A673 (cell line): ENCODE data around the gene RNF213.

Experiments
- EZH2 ChIP-seq: fragments of 200-600 bp; sonication (generic); IDR thresholded peaks from 2 replicates; pipeline ENCODE4 v1.6.1; 2017; ENCODE audit warnings: borderline replicate concordance, low read depth, mild to moderate bottlenecking, mixed read lengths, antibody characterized with exemption, low read length; ENCODE audit not compliant: poor library complexity, severe bottlenecking
- TF ChIP-seq, protein P1 (sequence below): fragments of 300-800, 200-600 bp; sonication (generic); conservative IDR thresholded peaks from 2 replicates; pipeline ENCODE4 v1.5.1; 2017; ENCODE audit warnings: low read depth, mild to moderate bottlenecking, antibody characterized with exemption, low read length, moderate library complexity, mixed read lengths

GRCh38 chr17:80222376-80223141 is 38.1 kb upstream of the RNF213 start:
- TF ChIP-seq, protein P1, sequence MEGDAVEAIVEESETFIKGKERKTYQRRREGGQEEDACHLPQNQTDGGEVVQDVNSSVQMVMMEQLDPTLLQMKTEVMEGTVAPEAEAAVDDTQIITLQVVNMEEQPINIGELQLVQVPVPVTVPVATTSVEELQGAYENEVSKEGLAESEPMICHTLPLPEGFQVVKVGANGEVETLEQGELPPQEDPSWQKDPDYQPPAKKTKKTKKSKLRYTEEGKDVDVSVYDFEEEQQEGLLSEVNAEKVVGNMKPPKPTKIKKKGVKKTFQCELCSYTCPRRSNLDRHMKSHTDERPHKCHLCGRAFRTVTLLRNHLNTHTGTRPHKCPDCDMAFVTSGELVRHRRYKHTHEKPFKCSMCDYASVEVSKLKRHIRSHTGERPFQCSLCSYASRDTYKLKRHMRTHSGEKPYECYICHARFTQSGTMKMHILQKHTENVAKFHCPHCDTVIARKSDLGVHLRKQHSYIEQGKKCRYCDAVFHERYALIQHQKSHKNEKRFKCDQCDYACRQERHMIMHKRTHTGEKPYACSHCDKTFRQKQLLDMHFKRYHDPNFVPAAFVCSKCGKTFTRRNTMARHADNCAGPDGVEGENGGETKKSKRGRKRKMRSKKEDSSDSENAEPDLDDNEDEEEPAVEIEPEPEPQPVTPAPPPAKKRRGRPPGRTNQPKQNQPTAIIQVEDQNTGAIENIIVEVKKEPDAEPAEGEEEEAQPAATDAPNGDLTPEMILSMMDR: no peak
- no peak for TF ChIP-seq EZH2
